Measurements from ENCODE around the gene RASGRP1.
A peak's percentile ranks its signal among the peaks of the same experiment; 100 is the strongest.

The RASGRP1 gene

DNA sequence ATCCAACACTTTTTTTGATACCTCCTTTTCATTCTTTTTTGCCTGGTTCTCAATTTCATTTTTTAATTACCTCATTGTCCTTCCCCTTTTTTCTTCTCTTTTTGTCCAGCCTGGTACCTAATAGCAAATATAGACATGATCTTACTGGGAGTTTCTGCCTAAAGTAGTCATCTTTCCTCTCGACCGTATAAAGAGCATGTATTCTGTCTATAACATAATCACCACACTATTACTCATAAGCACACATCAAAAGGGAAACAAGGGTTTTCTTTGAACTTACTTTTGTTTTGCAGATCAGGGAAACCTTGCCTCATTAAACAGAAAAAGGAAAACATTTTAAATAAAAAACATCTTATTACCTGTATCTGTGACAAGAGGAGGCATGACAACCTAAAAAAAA lies 77.7 kb downstream of the RASGRP1 start:
- Histone ChIP-seq H4K20me1 (no peaks in the 10 kb centered on the region), H3K4me1 (peaks cover 4 to 20% (median 8%) of the 10 kb centered on the region in 10 experiments; a peak in 11 of 20 replicates), H3K27me3 (no peaks in the 10 kb centered on the region), H3K27ac (no peak overlapping the region), H3K9ac (no peak overlapping the region), H3K4me3 (no peak overlapping the region), H3K4me2 (peak overlapping the region in 3 of 11 experiments; percentile 3 to 13 (median 5); a peak in 3 of 22 replicates), H3K36me3 (peaks cover 11 to 74% (median 45%) of the 10 kb centered on the region in 11 experiments; a peak in 20 of 22 replicates), H3K9me3 (replicated peaks in 1 of 11) (no peaks in the 10 kb centered on the region)
- no peak for TF ChIP-seq Cebpa-rat (IDR thresholded peaks at IDR 0.05)

GRCh38 chr15:38482572-38482971 lies 82.0 kb downstream of the RASGRP1 start:
- no peak for TF ChIP-seq Cebpa-rat (IDR thresholded peaks at IDR 0.05)
- H3K36me3 ChIP-seq = peaks cover 19 to 76% (median 55%) of the 10 kb centered on the region in 11 experiments; a peak in 21 of 22 replicates
- H4K20me1 ChIP-seq = 0 out of 22 replicates have a peak, but pooled peaks cover 0 to 3% (median 0%) of the 10 kb centered on the region in 11 experiments
- H3K4me2 ChIP-seq = peak overlapping the region in 4 of 11 experiments; percentile 2 to 31 (median 20); a peak in 6 of 22 replicates
- H3K9me3 ChIP-seq (replicated peaks in 1 of 11) = no peaks in the 10 kb centered on the region
- no peak overlapping the region for H3K4me3 ChIP-seq
- no peak overlapping the region for H3K27ac ChIP-seq
- H3K4me1 ChIP-seq = peaks cover 10 to 52% (median 22%) of the 10 kb centered on the region in 10 experiments; a peak in 16 of 20 replicates
- no peak overlapping the region for H3K9ac ChIP-seq
- no peaks in the 10 kb centered on the region for H3K27me3 ChIP-seq

GRCh38 chr15:38481761-38482160 lies 82.9 kb downstream of the RASGRP1 start:
- Histone ChIP-seq H3K27me3 (no peaks in the 10 kb centered on the region), H3K36me3 (peaks cover 19 to 76% (median 56%) of the 10 kb centered on the region in 11 experiments; a peak in 21 of 22 replicates), H3K27ac (no peak overlapping the region), H3K4me3 (no peak overlapping the region), H3K9me3 (replicated peaks in 1 of 11) (no peaks in the 10 kb centered on the region), H3K4me1 (peaks cover 10 to 47% (median 22%) of the 10 kb centered on the region in 10 experiments; a peak in 16 of 20 replicates), H4K20me1 (0 out of 22 replicates have a peak, but pooled peaks cover 0 to 3% (median 0%) of the 10 kb centered on the region in 11 experiments), H3K9ac (no peak overlapping the region), H3K4me2 (0 out of 22 replicates have a peak overlapping the region, but pooled peaks of 1 of the 11 experiments have one; percentile 24)
- TF ChIP-seq Cebpa-rat (IDR thresholded peaks at IDR 0.05) = no peak

DNA sequence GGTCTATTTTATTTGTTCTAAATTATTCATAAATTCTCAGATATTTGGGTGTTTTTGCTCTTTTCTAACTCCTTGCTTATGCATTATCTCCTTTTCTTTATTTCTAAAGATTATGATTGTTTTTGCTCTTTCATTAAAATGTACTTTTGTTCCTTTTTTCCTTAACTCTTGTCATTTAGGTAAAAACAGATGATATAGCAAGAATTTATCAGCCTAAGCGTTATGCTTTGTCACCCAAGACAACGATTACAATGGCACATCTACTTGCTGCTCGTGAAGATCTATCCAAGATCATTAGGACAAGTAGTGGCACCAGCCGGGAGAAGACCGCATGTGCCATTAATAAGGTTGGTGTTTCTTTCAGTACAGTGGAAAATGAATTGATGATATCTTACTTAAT lies 83.5 kb downstream of the RASGRP1 start:
- Histone ChIP-seq H3K4me2 (no peak overlapping the region), H3K9me3 (replicated peaks in 1 of 11) (no peaks in the 10 kb centered on the region), H3K4me3 (no peak overlapping the region), H4K20me1 (0 out of 22 replicates have a peak, but pooled peaks cover 0 to 3% (median 0%) of the 10 kb centered on the region in 11 experiments), H3K9ac (no peak overlapping the region), H3K27me3 (no peaks in the 10 kb centered on the region), H3K27ac (no peak overlapping the region), H3K4me1 (peaks cover 10 to 42% (median 22%) of the 10 kb centered on the region in 10 experiments; a peak in 16 of 20 replicates), H3K36me3 (peaks cover 22 to 77% (median 56%) of the 10 kb centered on the region in 11 experiments; a peak in 21 of 22 replicates)
- no peak for TF ChIP-seq Cebpa-rat (IDR thresholded peaks at IDR 0.05)

- H3K27me3 ChIP-seq = no peaks in the 10 kb centered on the region
- no peaks in the 10 kb centered on the region for H3K9me3 ChIP-seq (replicated peaks in 1 of 11)
- no peak for TF ChIP-seq Cebpa-rat (IDR thresholded peaks at IDR 0.05)
- H3K9ac ChIP-seq = peak overlapping the region in 3 of 11 experiments; percentile 12 to 44 (median 19); a peak in 4 of 22 replicates
- peaks cover 36 to 78% (median 61%) of the 10 kb centered on the region in 11 experiments; a peak in 21 of 22 replicates for H3K36me3 ChIP-seq
- H4K20me1 ChIP-seq = 0 out of 22 replicates have a peak, but pooled peaks cover 0 to 3% (median 0%) of the 10 kb centered on the region in 11 experiments
- peaks cover 10 to 42% (median 22%) of the 10 kb centered on the region in 10 experiments; a peak in 16 of 20 replicates for H3K4me1 ChIP-seq
- peak overlapping the region in 8 of 11 experiments; percentile 21 to 75 (median 60); a peak in 13 of 22 replicates for H3K27ac ChIP-seq
- H3K4me2 ChIP-seq = peak overlapping the region in 7 of 11 experiments; percentile 27 to 77 (median 52); a peak in 11 of 22 replicates
- no peak overlapping the region for H3K4me3 ChIP-seq
Observed at GRCh38 chr15:38479756-38480155, 84.9 kb downstream of the RASGRP1 start.

DNA sequence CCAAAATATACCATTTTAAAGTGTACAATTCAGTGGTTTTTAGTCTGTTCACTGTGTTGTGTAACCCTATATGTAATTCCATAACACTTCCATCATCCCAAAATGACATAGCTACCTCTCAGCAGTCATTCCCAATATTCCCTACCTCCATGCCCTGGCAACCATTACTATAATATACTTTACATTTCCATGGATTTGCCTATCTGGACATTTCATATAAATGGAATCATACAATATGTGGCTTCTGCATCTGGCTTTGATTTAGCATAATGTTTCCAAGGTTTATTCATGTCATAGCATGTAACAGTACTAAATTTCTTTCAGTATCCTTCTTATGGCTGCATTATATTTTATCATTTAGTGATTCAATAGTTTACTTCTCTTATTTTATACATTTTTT lies 85.3 kb downstream of the RASGRP1 start:
- no peak overlapping the region for H3K4me3 ChIP-seq
- peaks cover 41 to 82% (median 65%) of the 10 kb centered on the region in 11 experiments; a peak in 21 of 22 replicates for H3K36me3 ChIP-seq
- TF ChIP-seq Cebpa-rat (IDR thresholded peaks at IDR 0.05) = no peak
- H3K4me2 ChIP-seq = peak overlapping the region in 8 of 11 experiments; percentile 1 to 77 (median 46); a peak in 14 of 22 replicates
- H3K9me3 ChIP-seq (replicated peaks in 1 of 11) = no peaks in the 10 kb centered on the region
- H3K27me3 ChIP-seq = no peaks in the 10 kb centered on the region
- H3K27ac ChIP-seq = peak overlapping the region in 7 of 11 experiments; percentile 22 to 75 (median 60); a peak in 12 of 22 replicates
- H3K4me1 ChIP-seq = peaks cover 10 to 42% (median 22%) of the 10 kb centered on the region in 10 experiments; a peak in 16 of 20 replicates
- 0 out of 22 replicates have a peak, but pooled peaks cover 0 to 3% (median 0%) of the 10 kb centered on the region in 11 experiments for H4K20me1 ChIP-seq
- H3K9ac ChIP-seq = peak overlapping the region in 2 of 11 experiments; percentile 19 to 44; a peak in 3 of 22 replicates

DNA sequence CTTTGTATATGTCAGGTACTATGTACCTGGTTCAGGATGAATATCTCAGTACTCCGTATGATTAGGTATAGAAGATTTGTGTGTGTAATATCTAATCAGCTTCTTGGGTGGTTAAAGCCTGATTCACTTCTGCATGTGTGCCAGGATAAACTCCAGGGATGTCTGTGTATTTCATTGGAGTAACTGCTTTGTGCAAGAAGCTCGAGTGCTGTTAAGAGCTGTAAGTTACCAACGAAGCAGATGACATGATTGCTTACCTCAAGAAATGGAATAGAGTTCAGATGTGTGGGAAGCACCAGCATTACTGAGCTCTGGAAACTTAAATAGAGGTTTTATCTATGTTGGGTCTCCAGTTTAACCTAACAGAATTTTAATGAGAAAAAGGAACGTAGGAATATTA lies 87.0 kb downstream of the RASGRP1 start:
- no peak for TF ChIP-seq Cebpa-rat (IDR thresholded peaks at IDR 0.05)
- 0 out of 22 replicates have a peak, but pooled peaks cover 0 to 3% (median 0%) of the 10 kb centered on the region in 11 experiments for H4K20me1 ChIP-seq
- no peaks in the 10 kb centered on the region for H3K27me3 ChIP-seq
- H3K9me3 ChIP-seq (replicated peaks in 1 of 11) = no peaks in the 10 kb centered on the region
- no peak overlapping the region for H3K4me3 ChIP-seq
- peaks cover 9 to 39% (median 20%) of the 10 kb centered on the region in 10 experiments; a peak in 16 of 20 replicates for H3K4me1 ChIP-seq
- peaks cover 47 to 84% (median 66%) of the 10 kb centered on the region in 11 experiments; a peak in 21 of 22 replicates for H3K36me3 ChIP-seq
- H3K9ac ChIP-seq = no peak overlapping the region
- H3K27ac ChIP-seq = no peak overlapping the region
- no peak overlapping the region for H3K4me2 ChIP-seq

DNA sequence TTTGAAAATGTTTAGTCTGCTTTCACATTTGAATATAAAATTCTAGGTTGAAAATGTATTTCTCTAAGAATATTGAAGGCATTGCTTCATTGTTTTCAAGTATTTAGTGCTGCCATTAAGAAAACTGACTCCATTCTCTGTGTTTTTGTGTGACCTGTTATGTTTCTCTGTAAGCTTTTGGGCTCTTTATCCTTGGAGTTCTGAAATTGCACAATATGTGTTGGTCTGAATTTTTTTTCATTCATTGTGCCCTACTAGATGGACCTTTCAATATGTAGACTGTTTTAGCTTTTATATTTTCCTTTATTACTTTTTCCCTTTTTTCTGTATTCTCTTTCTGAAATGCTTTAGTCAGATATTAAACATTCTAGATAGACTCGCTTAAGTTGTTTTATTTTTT lies 88.5 kb downstream of the RASGRP1 start:
- peaks cover 4 to 24% (median 15%) of the 10 kb centered on the region in 10 experiments; a peak in 16 of 20 replicates for H3K4me1 ChIP-seq
- no peak overlapping the region for H3K4me3 ChIP-seq
- H4K20me1 ChIP-seq = 0 out of 22 replicates have a peak, but pooled peaks cover 0 to 3% (median 0%) of the 10 kb centered on the region in 11 experiments
- no peak overlapping the region for H3K4me2 ChIP-seq
- TF ChIP-seq Cebpa-rat (IDR thresholded peaks at IDR 0.05) = no peak
- peaks cover 43 to 84% (median 61%) of the 10 kb centered on the region in 11 experiments; a peak in 21 of 22 replicates for H3K36me3 ChIP-seq
- H3K9me3 ChIP-seq (replicated peaks in 1 of 11) = no peaks in the 10 kb centered on the region
- no peak overlapping the region for H3K27ac ChIP-seq
- no peaks in the 10 kb centered on the region for H3K27me3 ChIP-seq
- H3K9ac ChIP-seq = no peak overlapping the region

GRCh38 chr15:38475361-38475760 lies 89.3 kb downstream of the RASGRP1 start:
- no peak for TF ChIP-seq Cebpa-rat (IDR thresholded peaks at IDR 0.05)
- Histone ChIP-seq H3K4me3 (no peak overlapping the region), H3K27ac (no peak overlapping the region), H3K36me3 (peaks cover 43 to 89% (median 64%) of the 10 kb centered on the region in 11 experiments; a peak in 21 of 22 replicates), H3K4me2 (no peak overlapping the region), H3K27me3 (no peaks in the 10 kb centered on the region), H3K9me3 (replicated peaks in 1 of 11) (no peaks in the 10 kb centered on the region), H3K9ac (no peak overlapping the region), H3K4me1 (peaks cover 3 to 17% (median 14%) of the 10 kb centered on the region in 10 experiments; a peak in 16 of 20 replicates), H4K20me1 (0 out of 22 replicates have a peak, but pooled peaks cover 0 to 3% (median 0%) of the 10 kb centered on the region in 11 experiments)

All from BLaER1 treated with 17β-estradiol and CSF1 and Interleukin-3, amounts not matched to agents 10 nM and 100 nM (cell line).